CMK (cell line): Measurements from ENCODE around the gene TRERF1.
"Not testable (repeated sequence)": the region's sequence is repeated elsewhere in the genome, so short reads cannot be mapped to it uniquely, and the experiment has no call there.

ENCODE experiments used
- DNase-seq: peaks from one replicate; pipeline ENCODE4 v3.0.0-alpha.2; 2010; ENCODE audit warnings: low read depth

The TRERF1 gene

GRCh38 chr6:42449917-42450476 lies 1.7 kb downstream of the TRERF1 start:
- no peak for DNase-seq

GRCh38 chr6:42448927-42449659 lies 2.6 kb downstream of the TRERF1 start:
- DNase-seq: no peak

- DNase-seq: no peak
Observed at GRCh38 chr6:42448391-42448790, 3.3 kb downstream of the TRERF1 start.

- no peak for DNase-seq
Observed at GRCh38 chr6:42446996-42447395, 4.7 kb downstream of the TRERF1 start.

GRCh38 chr6:42446370-42446769 lies 5.4 kb downstream of the TRERF1 start:
- no peak for DNase-seq

GRCh38 chr6:42445955-42446354 lies 5.8 kb downstream of the TRERF1 start:
- not testable (repeated sequence) for DNase-seq

GRCh38 chr6:42443312-42444060 lies 8.2 kb downstream of the TRERF1 start:
- no peak for DNase-seq

- no peak for DNase-seq
Observed at GRCh38 chr6:42441697-42442081, 10.0 kb downstream of the TRERF1 start.

GRCh38 chr6:42440778-42441696 lies 10.7 kb downstream of the TRERF1 start:
- no peak for DNase-seq

- DNase-seq: no peak
Observed at GRCh38 chr6:42440027-42440426, 11.7 kb downstream of the TRERF1 start.

- DNase-seq: no peak
Observed at GRCh38 chr6:42436825-42437224, 14.9 kb downstream of the TRERF1 start.

- DNase-seq: no peak
Observed at GRCh38 chr6:42434237-42434636, 17.5 kb downstream of the TRERF1 start.

- no peak for DNase-seq
Observed at GRCh38 chr6:42433409-42433808, 18.3 kb downstream of the TRERF1 start.

GRCh38 chr6:42431877-42432276 lies 19.8 kb downstream of the TRERF1 start:
- DNase-seq: no peak

- no peak for DNase-seq
Observed at GRCh38 chr6:42431356-42431755, 20.4 kb downstream of the TRERF1 start.

- DNase-seq: no peak
Observed at GRCh38 chr6:42429836-42430235, 21.9 kb downstream of the TRERF1 start.

- no peak for DNase-seq
Observed at GRCh38 chr6:42429042-42429585, 22.6 kb downstream of the TRERF1 start.

GRCh38 chr6:42428326-42429041 lies 23.2 kb downstream of the TRERF1 start:
- DNase-seq: no peak

- DNase-seq: no peak
Observed at GRCh38 chr6:42427871-42428270, 23.9 kb downstream of the TRERF1 start.

- DNase-seq: no peak
Observed at GRCh38 chr6:42426191-42426590, 25.5 kb downstream of the TRERF1 start.

- no peak for DNase-seq
Observed at GRCh38 chr6:42424906-42425474, 26.7 kb downstream of the TRERF1 start.
